CD8-positive, alpha-beta memory T cell (primary cell): ENCODE measurements around the gene HECTD4. TPM values are rescaled to one million over a fixed set of nuclear protein-coding genes. Genes with fewer than 3 reads are reported as not detected.

Source experiments
- CTCF ChIA-PET: fragments of 350-600 bp; sonication (Branson Sonifier 250); formaldehyde crosslinking; loops from one replicate; lab custom pipeline; 2021; ENCODE audit warnings: antibody characterized with exemption; lab: Charles Lee
- POLR2A ChIA-PET: fragments of 350-600 bp; sonication (Branson Sonifier 250); formaldehyde crosslinking; loops from one replicate; lab custom pipeline; 2021; ENCODE audit warnings: antibody characterized with exemption; lab: Charles Lee
- DNase-seq, 5 donors: peaks; one replicate each; pipeline versions ENCODE4 v3.0.0 to v3.0.0-alpha.2; 2020 to 2022; ENCODE audit warnings: mixed read lengths in 1 of 5
- H3K27ac ChIP-seq: one replicate; pipeline ENCODE4 v1.7.0; 2013; ENCODE audit warnings: low read depth, mild to moderate bottlenecking, low read length, moderate library complexity
- H3K27me3 ChIP-seq: 2 replicates; pipeline ENCODE4 v1.7.0; 2013; ENCODE audit warnings: low read length, mild to moderate bottlenecking; ENCODE audit not compliant: insufficient read depth, poor library complexity, severe bottlenecking
- H3K36me3 ChIP-seq: 2 replicates; pipeline ENCODE4 v1.7.0; 2013; ENCODE audit warnings: mild to moderate bottlenecking, low read length, moderate library complexity; ENCODE audit not compliant: insufficient read depth
- H3K4me1 ChIP-seq: 2 replicates; pipeline ENCODE4 v1.7.0; 2013; ENCODE audit warnings: mild to moderate bottlenecking, low read length, moderate library complexity; ENCODE audit not compliant: insufficient read depth
- H3K4me3 ChIP-seq: 2 replicates; pipeline ENCODE4 v1.7.0; 2013; ENCODE audit warnings: mild to moderate bottlenecking, low read length
- H3K9me3 ChIP-seq: 2 replicates; pipeline ENCODE4 v1.7.0; 2013; ENCODE audit warnings: mild to moderate bottlenecking, low read length
- H3K27ac Mint-ChIP-seq, 8 donors: one replicate each; pipeline ENCODE4 v1.8.0; 2020 to 2021; ENCODE audit warnings: mixed read lengths in 8 of 8, mild to moderate bottlenecking in 6 of 8, inconsistent platforms in 3 of 8, moderate library complexity in 3 of 8
- H3K27me3 Mint-ChIP-seq, 2 donors: one replicate each; pipeline ENCODE4 v1.8.0; 2020 to 2021; ENCODE audit warnings: mixed read lengths in 2 of 2, mild to moderate bottlenecking in 1 of 2, moderate library complexity in 1 of 2
- H3K36me3 Mint-ChIP-seq, 3 donors: one replicate each; pipeline ENCODE4 v1.8.0; 2020 to 2021; ENCODE audit warnings: mixed read lengths in 3 of 3, inconsistent platforms in 1 of 3, mild to moderate bottlenecking in 1 of 3
- H3K4me1 Mint-ChIP-seq, 3 donors: one replicate each; pipeline ENCODE4 v1.8.0; 2020 to 2021; ENCODE audit warnings: mixed read lengths in 3 of 3, inconsistent platforms in 1 of 3, mild to moderate bottlenecking in 1 of 3
- H3K4me3 Mint-ChIP-seq, 7 donors: one replicate each; pipeline ENCODE4 v1.8.0; 2020 to 2021; ENCODE audit warnings: mixed read lengths in 7 of 7, mild to moderate bottlenecking in 6 of 7, moderate library complexity in 4 of 7, inconsistent platforms in 2 of 7
- H3K9me3 Mint-ChIP-seq, 5 donors: one replicate each; pipeline ENCODE4 v1.8.0; 2020 to 2022; ENCODE audit warnings: mixed read lengths in 5 of 5, mild to moderate bottlenecking in 3 of 5, moderate library complexity in 2 of 5, inconsistent platforms in 1 of 5
- polyA plus RNA-seq: library from polyadenylated mRNA; unstranded; fragments of 300-500 nt; fragmentation: Illumina TruSeq; gene quantifications from one replicate; pipeline ENCODE4 v1.2.3, GENCODE V29; 2021
- total RNA-seq, 2 experiments: library from RNA; stranded (reverse); gene quantifications; one replicate each; pipeline ENCODE4 v1.2.3, GENCODE V29; 2021

Gene HECTD4
- total and polyA plus RNA-seq, 3 experiments from 2014 or later = 3.1 to 32.8 (median 29.7) TPM

DNA sequence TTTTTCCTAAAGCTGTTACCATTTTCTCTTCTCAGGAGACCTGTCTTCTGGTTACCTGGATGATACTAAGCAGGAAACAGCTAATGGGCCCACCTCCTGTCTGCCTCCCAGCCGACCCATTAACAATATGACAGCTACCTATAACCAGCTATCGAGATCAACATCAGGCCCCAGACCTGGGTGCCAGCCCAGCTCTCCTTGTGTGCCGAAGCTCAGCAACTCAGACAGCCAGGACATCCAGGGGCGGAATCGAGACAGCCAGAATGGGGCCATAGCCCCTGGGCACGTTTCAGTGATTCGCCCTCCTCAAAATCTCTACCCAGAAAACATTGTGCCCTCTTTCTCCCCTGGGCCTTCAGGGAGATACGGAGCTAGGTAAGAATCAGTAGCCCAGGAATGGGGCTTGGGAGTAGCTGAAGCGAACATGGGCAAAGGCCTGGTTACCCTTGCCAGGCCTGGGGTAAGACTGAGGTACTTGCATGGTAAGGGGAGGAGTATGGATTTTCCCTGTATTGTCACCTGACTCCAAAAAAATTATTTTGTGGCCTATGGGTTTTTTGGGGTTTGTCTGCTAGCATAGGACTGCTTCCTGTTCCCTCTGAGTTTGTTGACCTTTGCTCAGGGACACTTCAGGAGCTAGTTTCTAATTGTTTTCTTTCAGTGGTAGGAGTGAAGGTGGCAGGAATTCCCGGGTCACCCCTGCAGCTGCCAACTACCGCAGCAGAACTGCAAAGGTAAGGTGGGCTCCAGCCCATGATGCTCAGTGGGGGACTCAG, 230.3 kb downstream of the HECTD4 start:
- no peak overlapping the region for H3K27ac ChIP-seq
- no peak for DNase-seq
- no peaks in the 10 kb centered on the region for H3K4me1 ChIP-seq
- peaks cover 38% of the 10 kb centered on the region for H3K36me3 ChIP-seq
- ChIA-PET CTCF (interaction anchor here (1.2 kb wide), 1 partner anchor 26 kb away, joined by 5 read pairs; the partner anchor contains the start of gene TRAFD1), POLR2A (interaction anchor here (0.6 to 0.7 kb wide), 2 partner anchors 26 to 98 kb away, joined by 3 to 4 read pairs; no protein-coding TSS in a partner anchor)
- peaks cover 9 to 18% (median 11%) of the 10 kb centered on the region in 3 donors for H3K4me1 Mint-ChIP-seq
- no peak overlapping the region for H3K4me3 Mint-ChIP-seq
- H3K27me3 ChIP-seq = no peaks in the 10 kb centered on the region
- no peaks in the 10 kb centered on the region for H3K27me3 Mint-ChIP-seq
- H3K27ac Mint-ChIP-seq = peak overlapping the region in 6 of 8 donors; percentile 45 to 93 (median 68)
- H3K9me3 Mint-ChIP-seq = peaks cover 11 to 23% (median 13%) of the 10 kb centered on the region in 5 donors
- no peak overlapping the region for H3K4me3 ChIP-seq
- H3K9me3 ChIP-seq = no peaks in the 10 kb centered on the region
- peaks cover 41 to 87% (median 47%) of the 10 kb centered on the region in 3 donors for H3K36me3 Mint-ChIP-seq

DNA sequence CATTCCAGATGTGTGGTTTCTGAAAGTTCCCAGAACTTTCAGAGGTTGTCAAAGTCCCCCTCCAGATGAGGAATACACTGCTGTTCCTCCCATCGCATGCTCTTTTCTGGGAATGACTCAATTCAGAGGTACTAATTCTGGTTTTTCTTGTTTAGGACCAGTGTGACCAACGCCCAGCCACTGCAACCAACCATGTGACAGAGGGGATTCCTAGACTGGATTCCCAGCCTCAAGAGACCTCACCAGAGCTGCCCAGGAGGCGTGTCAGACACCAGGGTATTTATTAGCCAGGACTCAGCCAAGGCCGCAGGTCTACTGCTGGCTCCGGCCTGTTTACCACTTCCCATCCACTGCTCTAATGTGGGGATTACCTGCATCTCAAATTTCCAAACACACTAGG, 232.6 kb downstream of the HECTD4 start:
- CTCF ChIA-PET = no interaction called here
- peaks cover 24 to 84% (median 44%) of the 10 kb centered on the region in 3 donors for H3K36me3 Mint-ChIP-seq
- H3K9me3 Mint-ChIP-seq = peaks cover 0 to 3% (median under 1%) of the 10 kb centered on the region in 5 donors
- no peak for DNase-seq
- no peak overlapping the region for H3K4me3 Mint-ChIP-seq
- H3K27me3 ChIP-seq = no peaks in the 10 kb centered on the region
- no peaks in the 10 kb centered on the region for H3K9me3 ChIP-seq
- no peak overlapping the region for H3K27ac ChIP-seq
- POLR2A ChIA-PET = no interaction called here
- peaks cover 0 to 21% (median 10%) of the 10 kb centered on the region in 3 donors for H3K4me1 Mint-ChIP-seq
- peak overlapping the region in 4 of 8 donors; percentile 32 to 94 (median 45) for H3K27ac Mint-ChIP-seq
- H3K4me3 ChIP-seq = no peak overlapping the region
- H3K27me3 Mint-ChIP-seq = no peaks in the 10 kb centered on the region
- H3K36me3 ChIP-seq = peaks cover 56% of the 10 kb centered on the region
- H3K4me1 ChIP-seq = no peaks in the 10 kb centered on the region

DNA sequence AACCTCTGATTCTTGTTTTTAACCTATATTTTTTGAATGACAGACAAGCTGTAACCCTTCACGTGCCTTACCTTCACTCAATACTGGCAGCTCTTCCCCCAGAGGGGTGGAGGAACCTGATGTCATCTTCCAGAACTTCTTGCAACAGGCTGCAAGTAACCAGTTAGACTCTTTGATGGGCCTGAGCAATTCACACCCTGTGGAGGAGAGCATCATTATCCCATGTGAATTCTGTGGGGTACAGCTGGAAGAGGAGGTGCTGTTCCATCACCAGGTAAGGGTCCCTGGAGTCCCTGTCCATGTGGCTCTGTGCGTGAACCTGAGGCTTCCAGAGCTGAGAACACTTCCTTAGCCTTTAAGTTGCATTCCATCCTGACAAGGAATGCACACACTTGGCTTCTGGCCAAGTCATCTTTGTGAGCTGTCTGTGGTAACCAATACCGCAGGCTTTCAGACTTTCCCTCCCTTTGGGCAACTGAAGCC, 234.2 kb downstream of the HECTD4 start:
- Mint-ChIP-seq H3K4me3 (no peak overlapping the region), H3K27ac (peak overlapping the region in 2 of 8 donors; percentile 43 to 83), H3K9me3 (no peaks in the 10 kb centered on the region), H3K27me3 (no peaks in the 10 kb centered on the region), H3K36me3 (peaks cover 15 to 83% (median 34%) of the 10 kb centered on the region in 3 donors), H3K4me1 (peaks cover 0 to 16% (median 10%) of the 10 kb centered on the region in 3 donors)
- CTCF ChIA-PET = no interaction called here
- H3K4me1 ChIP-seq = no peaks in the 10 kb centered on the region
- POLR2A ChIA-PET = no interaction called here
- H3K9me3 ChIP-seq = no peaks in the 10 kb centered on the region
- H3K36me3 ChIP-seq = peaks cover 56% of the 10 kb centered on the region
- no peak for DNase-seq
- H3K27ac ChIP-seq = no peak overlapping the region
- no peaks in the 10 kb centered on the region for H3K27me3 ChIP-seq
- no peak overlapping the region for H3K4me3 ChIP-seq

DNA sequence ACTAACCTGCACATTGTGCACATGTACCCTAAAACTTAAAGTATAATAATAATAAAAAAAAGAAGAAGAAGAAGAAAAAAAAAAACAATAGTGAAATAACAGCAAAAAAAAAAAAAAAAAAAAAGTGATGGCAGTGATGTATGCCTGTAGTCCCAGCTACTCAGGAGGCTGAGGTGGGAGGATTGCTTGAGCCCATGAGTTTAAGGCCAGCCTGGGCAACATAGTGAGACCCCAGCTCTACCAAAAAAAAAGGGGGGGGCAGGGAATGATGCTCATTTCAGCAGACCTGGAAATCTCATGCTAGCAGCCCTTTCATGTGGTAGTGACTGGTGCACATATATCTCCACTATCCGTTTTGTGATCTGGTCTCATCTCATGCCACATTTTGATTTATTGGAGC, 236.1 kb downstream of the HECTD4 start:
- H3K9me3 ChIP-seq = no peaks in the 10 kb centered on the region
- POLR2A ChIA-PET = no interaction called here
- CTCF ChIA-PET = interaction anchor here (1.3 kb wide), 1 partner anchor 52 kb away, joined by 3 read pairs; no protein-coding TSS in a partner anchor
- H3K27ac Mint-ChIP-seq = peak overlapping the region in 2 of 8 donors; percentile 1 to 79
- no peaks in the 10 kb centered on the region for H3K9me3 Mint-ChIP-seq
- no peaks in the 10 kb centered on the region for H3K27me3 Mint-ChIP-seq
- no peak overlapping the region for H3K27ac ChIP-seq
- H3K4me3 ChIP-seq = no peak overlapping the region
- H3K36me3 Mint-ChIP-seq = peaks cover 4 to 82% (median 22%) of the 10 kb centered on the region in 3 donors
- DNase-seq = no peak
- H3K4me3 Mint-ChIP-seq = no peak overlapping the region
- peaks cover 58% of the 10 kb centered on the region for H3K36me3 ChIP-seq
- H3K4me1 Mint-ChIP-seq = peaks cover 0 to 16% (median 10%) of the 10 kb centered on the region in 3 donors
- H3K27me3 ChIP-seq = no peaks in the 10 kb centered on the region
- H3K4me1 ChIP-seq = no peaks in the 10 kb centered on the region

DNA sequence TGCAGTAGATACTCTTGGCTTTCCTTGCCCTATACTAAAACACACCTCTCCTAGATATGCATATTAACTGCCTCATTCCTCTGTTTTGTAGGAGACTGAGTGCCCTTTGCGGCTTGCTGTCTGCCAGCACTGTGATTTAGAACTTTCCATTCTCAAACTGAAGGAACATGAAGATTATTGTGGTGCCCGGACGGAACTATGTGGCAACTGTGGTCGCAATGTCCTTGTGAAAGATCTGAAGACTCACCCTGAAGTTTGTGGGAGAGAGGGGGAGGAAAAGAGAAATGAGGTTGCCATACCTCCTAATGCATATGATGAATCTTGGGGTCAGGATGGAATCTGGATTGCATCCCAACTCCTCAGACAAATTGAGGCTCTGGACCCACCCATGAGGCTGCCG, 241.5 kb downstream of the HECTD4 start:
- no peak overlapping the region for H3K4me3 Mint-ChIP-seq
- H3K9me3 ChIP-seq = no peaks in the 10 kb centered on the region
- CTCF ChIA-PET = no interaction called here

DNA sequence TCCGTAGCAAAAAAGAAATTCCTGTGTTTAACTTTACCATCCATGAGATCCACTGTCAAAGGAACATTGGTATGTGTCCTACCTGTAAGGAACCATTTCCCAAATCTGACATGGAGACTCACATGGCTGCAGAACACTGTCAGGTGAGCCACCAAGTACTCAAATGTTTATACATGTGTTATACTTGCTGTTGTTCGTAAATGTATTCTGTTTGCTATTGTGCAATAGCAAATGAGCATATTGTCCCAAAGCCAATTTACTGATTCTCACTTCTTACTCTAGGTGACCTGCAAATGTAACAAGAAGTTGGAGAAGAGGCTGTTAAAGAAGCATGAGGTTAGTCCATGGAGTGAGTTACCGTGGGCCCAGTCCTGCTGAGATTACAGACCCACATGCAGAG, 247.5 kb downstream of the HECTD4 start:
- H3K36me3 ChIP-seq = peaks cover 10% of the 10 kb centered on the region
- no peak overlapping the region for H3K27ac ChIP-seq
- no peak for DNase-seq
- H3K27me3 ChIP-seq = no peaks in the 10 kb centered on the region
- H3K4me1 ChIP-seq = peaks cover 31% of the 10 kb centered on the region
- H3K4me1 Mint-ChIP-seq = peaks cover 24 to 46% (median 37%) of the 10 kb centered on the region in 3 donors
- H3K4me3 Mint-ChIP-seq = no peak overlapping the region
- peaks cover 0 to 46% (median 3%) of the 10 kb centered on the region in 3 donors for H3K36me3 Mint-ChIP-seq
- no peak overlapping the region for H3K4me3 ChIP-seq
- no peaks in the 10 kb centered on the region for H3K9me3 Mint-ChIP-seq
- no peaks in the 10 kb centered on the region for H3K9me3 ChIP-seq
- no peak overlapping the region for H3K27ac Mint-ChIP-seq
- no peaks in the 10 kb centered on the region for H3K27me3 Mint-ChIP-seq
- POLR2A ChIA-PET = no interaction called here
- CTCF ChIA-PET = no interaction called here

More for the DNA sequence above, 241.5 kb downstream of the HECTD4 start:
- Histone ChIP-seq H3K27me3 (no peaks in the 10 kb centered on the region), H3K27ac (no peak overlapping the region), H3K36me3 (peaks cover 48% of the 10 kb centered on the region), H3K4me3 (no peak overlapping the region), H3K4me1 (no peaks in the 10 kb centered on the region)
- Mint-ChIP-seq H3K36me3 (peaks cover 0 to 74% (median 19%) of the 10 kb centered on the region in 3 donors), H3K9me3 (no peaks in the 10 kb centered on the region), H3K27ac (peak overlapping the region in 2 of 8 donors; percentile 2 to 51), H3K4me1 (peaks cover 0 to 15% (median 14%) of the 10 kb centered on the region in 3 donors), H3K27me3 (no peaks in the 10 kb centered on the region)
- no peak for DNase-seq
- POLR2A ChIA-PET = no interaction called here

DNA sequence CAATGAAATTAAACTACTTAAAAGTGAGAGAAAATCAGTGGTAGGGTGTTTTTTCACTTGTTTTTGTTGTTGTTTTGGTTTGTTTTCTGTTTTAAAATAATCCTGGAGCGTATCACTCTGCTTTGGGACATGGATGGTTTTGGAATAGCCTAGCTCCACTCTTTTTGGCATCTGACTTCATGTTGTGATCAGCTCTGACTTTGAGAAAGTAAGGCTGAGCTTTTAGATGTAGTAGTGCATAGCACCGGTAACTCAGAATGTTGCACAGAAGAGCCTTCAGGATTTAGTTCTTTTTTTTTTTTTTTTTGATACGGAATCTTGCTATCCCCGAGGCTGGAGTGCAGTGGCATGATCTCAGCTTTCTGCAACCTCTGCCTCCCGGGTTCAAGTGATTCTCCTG, 248.8 kb downstream of the HECTD4 start:
- no peak overlapping the region for H3K27ac ChIP-seq
- ChIA-PET POLR2A (interaction anchor here (0.8 kb wide), 1 partner anchor 25 kb away, joined by 3 read pairs; the partner anchor contains the start of gene NAA25), CTCF (interaction anchor here (1.2 to 2.1 kb wide), 3 partner anchors 24 to 119 kb away, joined by 3 to 7 read pairs (median 4); partner anchors contain the start of gene NAA25)
- Mint-ChIP-seq H3K9me3 (no peaks in the 10 kb centered on the region), H3K27ac (no peak overlapping the region), H3K4me1 (peaks cover 30 to 58% (median 50%) of the 10 kb centered on the region in 3 donors), H3K27me3 (no peaks in the 10 kb centered on the region), H3K36me3 (peaks cover 0 to 43% (median 3%) of the 10 kb centered on the region in 3 donors), H3K4me3 (peak overlapping the region in 1 of 7 donors; percentile 13)
- H3K36me3 ChIP-seq = peaks cover 10% of the 10 kb centered on the region
- H3K4me3 ChIP-seq = no peak overlapping the region
- H3K9me3 ChIP-seq = no peaks in the 10 kb centered on the region
- no peaks in the 10 kb centered on the region for H3K27me3 ChIP-seq
- peaks cover 44% of the 10 kb centered on the region for H3K4me1 ChIP-seq
- DNase-seq = no peak
